ENCODE measurements around the gene RAPGEF1.

The RAPGEF1 gene

GRCh38 chr9:131574730-131575640 lies 164.9 kb downstream of the RAPGEF1 start:
- Histone ChIP-seq H3K27me3 (ENCODE audit: low read depth, low read length) (no peaks in the 10 kb centered on the region), H3K9me3 (ENCODE audit: control insufficient read depth in 1 of 2, low read length in 2 of 2) (no peaks in the 10 kb centered on the region), H3K27ac (ENCODE audit: low read length) (no peak overlapping the region), H3K4me1 (ENCODE audit: control insufficient read depth in 1 of 2, insufficient read depth in 2 of 2, low read length in 2 of 2) (no peaks in the 10 kb centered on the region), H3K4me3 (ENCODE audit: low read depth in 1 of 2, low read length in 2 of 2) (no peak overlapping the region), H3K36me3 (ENCODE audit: control insufficient read depth in 1 of 2, insufficient read depth in 2 of 2, low read length in 2 of 2) (peaks cover 5 to 50% of the 10 kb centered on the region in 2 donors)

- H3K4me1 ChIP-seq (ENCODE audit: control insufficient read depth in 1 of 2, insufficient read depth in 2 of 2, low read length in 2 of 2), result no peaks in the 10 kb centered on the region
- H3K9me3 ChIP-seq (ENCODE audit: control insufficient read depth in 1 of 2, low read length in 2 of 2), result peaks cover 0 to 1% of the 10 kb centered on the region in 2 donors
- H3K27me3 ChIP-seq (ENCODE audit: low read depth, low read length), result no peaks in the 10 kb centered on the region
- H3K4me3 ChIP-seq (ENCODE audit: low read depth in 1 of 2, low read length in 2 of 2), result no peak overlapping the region
- no peak overlapping the region for H3K27ac ChIP-seq (ENCODE audit: low read length)
- H3K36me3 ChIP-seq (ENCODE audit: control insufficient read depth in 1 of 2, insufficient read depth in 2 of 2, low read length in 2 of 2), result no peaks in the 10 kb centered on the region
Observed at GRCh38 chr9:131567910-131568309, 172.0 kb downstream of the RAPGEF1 start.

- no peaks in the 10 kb centered on the region for H3K36me3 ChIP-seq (ENCODE audit: control insufficient read depth in 1 of 2, insufficient read depth in 2 of 2, low read length in 2 of 2)
- peaks cover 0 to 2% of the 10 kb centered on the region in 2 donors for H3K9me3 ChIP-seq (ENCODE audit: control insufficient read depth in 1 of 2, low read length in 2 of 2)
- no peak overlapping the region for H3K27ac ChIP-seq (ENCODE audit: low read length)
- no peaks in the 10 kb centered on the region for H3K27me3 ChIP-seq (ENCODE audit: low read depth, low read length)
- H3K4me3 ChIP-seq (ENCODE audit: low read depth in 1 of 2, low read length in 2 of 2), result no peak overlapping the region
- no peaks in the 10 kb centered on the region for H3K4me1 ChIP-seq (ENCODE audit: control insufficient read depth in 1 of 2, insufficient read depth in 2 of 2, low read length in 2 of 2)
Observed at GRCh38 chr9:131566158-131566557, 173.7 kb downstream of the RAPGEF1 start.

GRCh38 chr9:131565369-131565768 lies 174.5 kb downstream of the RAPGEF1 start:
- no peak overlapping the region for H3K4me3 ChIP-seq (ENCODE audit: low read depth in 1 of 2, low read length in 2 of 2)
- H3K27ac ChIP-seq (ENCODE audit: low read length), result no peak overlapping the region
- no peaks in the 10 kb centered on the region for H3K36me3 ChIP-seq (ENCODE audit: control insufficient read depth in 1 of 2, insufficient read depth in 2 of 2, low read length in 2 of 2)
- no peaks in the 10 kb centered on the region for H3K4me1 ChIP-seq (ENCODE audit: control insufficient read depth in 1 of 2, insufficient read depth in 2 of 2, low read length in 2 of 2)
- no peaks in the 10 kb centered on the region for H3K27me3 ChIP-seq (ENCODE audit: low read depth, low read length)
- peaks cover 0 to 2% of the 10 kb centered on the region in 2 donors for H3K9me3 ChIP-seq (ENCODE audit: control insufficient read depth in 1 of 2, low read length in 2 of 2)

GRCh38 chr9:131562032-131562959 lies 177.6 kb downstream of the RAPGEF1 start:
- H3K4me1 ChIP-seq (ENCODE audit: control insufficient read depth in 1 of 2, insufficient read depth in 2 of 2, low read length in 2 of 2), result no peaks in the 10 kb centered on the region
- no peak overlapping the region for H3K27ac ChIP-seq (ENCODE audit: low read length)
- no peaks in the 10 kb centered on the region for H3K36me3 ChIP-seq (ENCODE audit: control insufficient read depth in 1 of 2, insufficient read depth in 2 of 2, low read length in 2 of 2)
- no peaks in the 10 kb centered on the region for H3K27me3 ChIP-seq (ENCODE audit: low read depth, low read length)
- H3K4me3 ChIP-seq (ENCODE audit: low read depth in 1 of 2, low read length in 2 of 2), result no peak overlapping the region
- H3K9me3 ChIP-seq (ENCODE audit: control insufficient read depth in 1 of 2, low read length in 2 of 2), result peaks cover 0 to 2% of the 10 kb centered on the region in 2 donors

GRCh38 chr9:131559421-131560000 lies 180.4 kb downstream of the RAPGEF1 start:
- Histone ChIP-seq H3K36me3 (ENCODE audit: control insufficient read depth in 1 of 2, insufficient read depth in 2 of 2, low read length in 2 of 2) (no peaks in the 10 kb centered on the region), H3K4me3 (ENCODE audit: low read depth in 1 of 2, low read length in 2 of 2) (no peak overlapping the region), H3K4me1 (ENCODE audit: control insufficient read depth in 1 of 2, insufficient read depth in 2 of 2, low read length in 2 of 2) (no peaks in the 10 kb centered on the region), H3K9me3 (ENCODE audit: control insufficient read depth in 1 of 2, low read length in 2 of 2) (peaks cover 0 to 2% of the 10 kb centered on the region in 2 donors), H3K27ac (ENCODE audit: low read length) (no peak overlapping the region), H3K27me3 (ENCODE audit: low read depth, low read length) (no peaks in the 10 kb centered on the region)

GRCh38 chr9:131557855-131558548 lies 181.9 kb downstream of the RAPGEF1 start:
- no peak overlapping the region for H3K27ac ChIP-seq (ENCODE audit: low read length)
- no peaks in the 10 kb centered on the region for H3K4me1 ChIP-seq (ENCODE audit: control insufficient read depth in 1 of 2, insufficient read depth in 2 of 2, low read length in 2 of 2)
- H3K36me3 ChIP-seq (ENCODE audit: control insufficient read depth in 1 of 2, insufficient read depth in 2 of 2, low read length in 2 of 2), result no peaks in the 10 kb centered on the region
- H3K4me3 ChIP-seq (ENCODE audit: low read depth in 1 of 2, low read length in 2 of 2), result no peak overlapping the region
- H3K27me3 ChIP-seq (ENCODE audit: low read depth, low read length), result peaks cover 8% of the 10 kb centered on the region
- H3K9me3 ChIP-seq (ENCODE audit: control insufficient read depth in 1 of 2, low read length in 2 of 2), result peaks cover 0 to 2% of the 10 kb centered on the region in 2 donors

GRCh38 chr9:131555841-131556673 lies 183.8 kb downstream of the RAPGEF1 start:
- peaks cover 8% of the 10 kb centered on the region for H3K27me3 ChIP-seq (ENCODE audit: low read depth, low read length)
- H3K4me1 ChIP-seq (ENCODE audit: control insufficient read depth in 1 of 2, insufficient read depth in 2 of 2, low read length in 2 of 2), result no peaks in the 10 kb centered on the region
- no peaks in the 10 kb centered on the region for H3K36me3 ChIP-seq (ENCODE audit: control insufficient read depth in 1 of 2, insufficient read depth in 2 of 2, low read length in 2 of 2)
- no peak overlapping the region for H3K4me3 ChIP-seq (ENCODE audit: low read depth in 1 of 2, low read length in 2 of 2)
- H3K27ac ChIP-seq (ENCODE audit: low read length), result no peak overlapping the region
- H3K9me3 ChIP-seq (ENCODE audit: control insufficient read depth in 1 of 2, low read length in 2 of 2), result no peaks in the 10 kb centered on the region

- Histone ChIP-seq H3K4me3 (ENCODE audit: low read depth in 1 of 2, low read length in 2 of 2) (no peak overlapping the region), H3K36me3 (ENCODE audit: control insufficient read depth in 1 of 2, insufficient read depth in 2 of 2, low read length in 2 of 2) (no peaks in the 10 kb centered on the region), H3K27ac (ENCODE audit: low read length) (no peak overlapping the region), H3K27me3 (ENCODE audit: low read depth, low read length) (peaks cover 8% of the 10 kb centered on the region), H3K4me1 (ENCODE audit: control insufficient read depth in 1 of 2, insufficient read depth in 2 of 2, low read length in 2 of 2) (no peaks in the 10 kb centered on the region), H3K9me3 (ENCODE audit: control insufficient read depth in 1 of 2, low read length in 2 of 2) (no peaks in the 10 kb centered on the region)
Observed at GRCh38 chr9:131554843-131555351, 185.0 kb downstream of the RAPGEF1 start.
